Measurements from ENCODE around the gene CIAO2A.

Gene CIAO2A

DNA sequence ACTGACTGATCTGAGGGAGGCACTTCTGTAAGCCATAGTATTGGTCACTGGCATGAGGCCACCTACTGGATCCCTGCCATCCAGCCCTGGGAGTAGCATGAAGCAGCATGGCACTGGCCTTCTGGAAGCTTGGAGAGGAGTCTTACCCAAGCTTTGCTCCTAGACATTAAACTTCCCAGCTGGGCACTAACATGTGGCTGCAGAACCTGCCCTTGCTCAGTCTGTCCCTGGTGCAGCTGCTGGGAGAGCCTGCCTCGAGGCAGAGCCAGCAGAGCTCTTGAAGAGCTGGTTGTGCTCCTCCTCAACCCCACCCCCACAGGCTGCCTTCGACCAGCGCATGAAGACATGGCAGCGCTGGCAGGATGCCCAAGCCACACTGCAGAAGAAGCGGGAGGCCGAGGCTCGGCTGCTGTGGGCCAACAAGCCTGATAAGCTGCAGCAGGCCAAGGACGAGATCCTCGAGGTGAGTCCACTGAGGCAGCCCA lies 40.7 kb upstream of the CIAO2A start:
- TF ChIP-seq, protein P1, sequence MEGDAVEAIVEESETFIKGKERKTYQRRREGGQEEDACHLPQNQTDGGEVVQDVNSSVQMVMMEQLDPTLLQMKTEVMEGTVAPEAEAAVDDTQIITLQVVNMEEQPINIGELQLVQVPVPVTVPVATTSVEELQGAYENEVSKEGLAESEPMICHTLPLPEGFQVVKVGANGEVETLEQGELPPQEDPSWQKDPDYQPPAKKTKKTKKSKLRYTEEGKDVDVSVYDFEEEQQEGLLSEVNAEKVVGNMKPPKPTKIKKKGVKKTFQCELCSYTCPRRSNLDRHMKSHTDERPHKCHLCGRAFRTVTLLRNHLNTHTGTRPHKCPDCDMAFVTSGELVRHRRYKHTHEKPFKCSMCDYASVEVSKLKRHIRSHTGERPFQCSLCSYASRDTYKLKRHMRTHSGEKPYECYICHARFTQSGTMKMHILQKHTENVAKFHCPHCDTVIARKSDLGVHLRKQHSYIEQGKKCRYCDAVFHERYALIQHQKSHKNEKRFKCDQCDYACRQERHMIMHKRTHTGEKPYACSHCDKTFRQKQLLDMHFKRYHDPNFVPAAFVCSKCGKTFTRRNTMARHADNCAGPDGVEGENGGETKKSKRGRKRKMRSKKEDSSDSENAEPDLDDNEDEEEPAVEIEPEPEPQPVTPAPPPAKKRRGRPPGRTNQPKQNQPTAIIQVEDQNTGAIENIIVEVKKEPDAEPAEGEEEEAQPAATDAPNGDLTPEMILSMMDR (IDR thresholded peaks at IDR 0.05; ENCODE audit: low read depth, low read length, missing control alignments) = no peak
- no peak overlapping the region for H3K4me3 ChIP-seq (ENCODE audit: low read depth, low read length)
- DNase-seq (ENCODE audit: low read depth) = peak; percentile 15
- in situ Hi-C loops (cut with HindIII; ENCODE audit: low sequenced_read_pairs) = no loop called here

DNA sequence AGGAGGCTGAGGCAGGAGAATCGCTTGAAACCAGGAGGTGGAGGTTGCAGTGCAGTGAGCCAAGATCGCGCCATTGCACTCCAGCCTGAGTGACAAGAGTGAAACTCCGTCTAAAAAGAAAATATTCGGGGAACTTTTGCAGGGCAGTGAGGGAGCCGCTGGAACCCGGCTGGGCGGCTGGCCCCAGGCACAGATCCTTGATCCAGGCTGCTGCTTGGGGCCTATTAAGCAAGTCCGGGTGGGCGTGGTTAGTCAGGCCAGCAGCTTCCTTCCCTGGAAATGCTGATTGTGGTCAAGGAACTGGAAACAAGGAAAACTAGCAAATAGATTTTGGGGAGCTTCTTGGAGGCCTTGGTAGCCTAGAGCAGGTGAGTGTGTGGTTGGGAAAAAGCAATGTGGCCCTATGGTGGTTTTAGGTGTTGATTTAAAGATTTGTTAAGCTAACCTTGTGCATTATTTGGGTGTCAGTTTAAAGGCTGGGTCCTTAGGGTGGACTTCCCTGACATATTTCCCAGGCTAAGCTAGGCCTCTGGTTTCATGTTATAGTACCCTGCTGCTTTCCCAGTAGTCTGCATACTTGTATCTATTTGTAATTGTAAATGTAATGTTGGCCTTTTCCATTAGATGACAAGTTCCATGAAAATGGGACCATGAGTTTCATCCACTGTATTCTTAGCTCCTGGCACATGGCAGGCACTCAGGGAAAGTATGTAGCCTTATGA lies 40.1 kb upstream of the CIAO2A start:
- H3K4me3 ChIP-seq (ENCODE audit: low read depth, low read length) = no peak overlapping the region
- DNase-seq (ENCODE audit: low read depth) = no peak
- TF ChIP-seq, protein P1 (IDR thresholded peaks at IDR 0.05; ENCODE audit: low read depth, low read length, missing control alignments) = no peak
- in situ Hi-C loops (cut with HindIII; ENCODE audit: low sequenced_read_pairs) = no loop called here

DNA sequence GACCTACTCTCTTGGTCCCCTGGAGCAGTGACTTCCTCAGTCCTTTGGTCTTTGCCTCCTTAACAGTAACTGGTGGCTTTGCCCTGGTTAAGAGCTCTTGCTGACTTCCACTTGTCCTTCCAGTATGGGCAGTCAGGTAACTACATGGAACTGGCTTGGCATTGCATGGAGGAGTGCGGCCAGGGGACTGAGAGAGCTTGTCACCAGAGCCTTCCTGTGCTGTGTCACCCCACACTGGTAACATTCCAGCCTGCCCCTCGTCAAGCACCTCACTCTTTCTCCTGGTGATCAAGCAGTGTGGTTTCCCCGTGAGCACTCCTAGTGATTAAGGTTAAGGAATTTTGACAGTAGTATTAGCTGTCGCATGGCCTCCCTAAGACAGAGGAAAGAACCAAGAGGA lies 38.6 kb upstream of the CIAO2A start:
- DNase-seq (ENCODE audit: low read depth) = no peak
- no peak overlapping the region for H3K4me3 ChIP-seq (ENCODE audit: low read depth, low read length)
- TF ChIP-seq, protein P1 (IDR thresholded peaks at IDR 0.05; ENCODE audit: low read depth, low read length, missing control alignments) = no peak
- in situ Hi-C loops (cut with HindIII; ENCODE audit: low sequenced_read_pairs) = no loop called here

DNA sequence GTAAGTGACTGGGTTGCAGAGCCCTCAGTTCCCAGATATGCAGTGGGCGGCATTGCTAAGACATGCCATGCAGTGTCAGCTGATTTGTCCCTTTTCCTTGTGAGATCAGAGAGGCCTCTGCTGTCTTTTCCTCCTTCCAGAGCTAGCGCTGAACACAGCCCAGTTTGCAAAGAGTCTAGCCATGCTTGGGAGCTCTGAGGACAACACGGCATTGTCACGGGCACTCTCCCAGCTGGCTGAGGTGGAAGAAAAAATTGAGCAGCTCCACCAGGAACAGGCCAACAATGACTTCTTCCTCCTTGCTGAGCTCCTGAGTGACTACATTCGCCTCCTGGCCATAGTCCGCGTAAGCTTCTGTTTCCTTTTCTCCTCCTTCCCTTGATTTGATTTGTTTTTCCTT lies 37.9 kb upstream of the CIAO2A start:
- no peak overlapping the region for H3K4me3 ChIP-seq (ENCODE audit: low read depth, low read length)
- in situ Hi-C loops (cut with HindIII; ENCODE audit: low sequenced_read_pairs) = no loop called here
- no peak for DNase-seq (ENCODE audit: low read depth)
- TF ChIP-seq, protein P1 (IDR thresholded peaks at IDR 0.05; ENCODE audit: low read depth, low read length, missing control alignments) = no peak

DNA sequence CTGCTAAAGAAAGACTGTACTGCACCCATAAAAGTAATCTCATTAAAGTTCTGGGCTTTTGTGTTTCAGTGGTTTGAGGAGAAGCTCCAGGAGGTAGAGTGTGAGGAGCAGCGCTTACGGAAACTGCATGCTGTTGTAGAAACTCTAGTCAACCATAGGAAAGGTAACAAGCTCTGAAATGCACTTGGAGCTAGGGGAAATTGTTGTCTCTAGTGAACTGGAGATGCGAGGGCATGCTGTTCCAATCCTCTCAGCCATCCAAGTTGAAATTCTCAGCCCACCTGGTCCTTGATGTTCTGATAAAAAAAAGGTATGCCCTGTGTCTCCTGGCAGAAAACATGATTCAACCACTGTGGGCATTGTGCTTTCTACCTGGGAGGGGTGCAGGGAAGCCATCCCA lies 36.5 kb upstream of the CIAO2A start:
- in situ Hi-C loops (cut with HindIII; ENCODE audit: low sequenced_read_pairs) = no loop called here
- H3K4me3 ChIP-seq (ENCODE audit: low read depth, low read length) = no peak overlapping the region
- no peak for DNase-seq (ENCODE audit: low read depth)
- TF ChIP-seq, protein P1 (IDR thresholded peaks at IDR 0.05; ENCODE audit: low read depth, low read length, missing control alignments) = no peak

DNA sequence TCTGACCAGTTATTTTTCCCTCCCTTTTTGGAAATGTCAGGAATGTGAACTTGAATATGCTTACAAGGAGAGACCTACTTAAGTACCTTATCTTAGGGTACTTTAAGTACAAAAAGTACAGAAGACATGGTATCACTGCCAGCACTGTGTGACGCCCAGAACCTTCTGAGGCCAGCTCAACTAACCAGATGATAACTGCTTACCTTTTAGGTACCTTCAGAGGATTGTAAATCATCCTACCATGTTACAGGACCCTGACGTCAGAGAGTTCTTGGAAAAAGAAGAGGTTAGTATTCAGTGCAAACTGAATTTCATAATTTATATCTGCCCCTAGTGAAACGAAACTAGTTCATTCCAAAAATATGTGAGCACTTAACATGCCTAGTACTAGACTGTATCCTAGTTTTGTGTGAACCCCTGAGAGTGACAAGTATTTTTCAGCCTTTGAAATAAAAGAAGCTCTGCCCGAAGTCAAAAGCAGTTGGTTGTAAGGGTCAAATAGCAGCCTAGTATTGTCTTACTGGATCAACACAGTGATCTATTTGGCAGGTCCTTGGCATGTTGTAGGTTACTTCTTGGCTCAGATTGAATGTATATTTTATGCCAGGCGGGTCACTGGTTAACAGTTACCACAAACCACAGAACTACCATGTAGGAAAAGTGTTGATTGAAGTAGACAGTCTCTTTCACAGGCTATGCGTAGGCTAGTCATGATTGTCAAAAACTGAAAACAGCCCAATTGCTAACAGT lies 34.1 kb upstream of the CIAO2A start:
- DNase-seq (ENCODE audit: low read depth) = no peak
- in situ Hi-C loops (cut with HindIII; ENCODE audit: low sequenced_read_pairs) = no loop called here
- TF ChIP-seq, protein P1 (IDR thresholded peaks at IDR 0.05; ENCODE audit: low read depth, low read length, missing control alignments) = no peak

More for the DNA sequence above, 34.1 kb upstream of the CIAO2A start:
- H3K4me3 ChIP-seq (ENCODE audit: low read depth, low read length) = no peak overlapping the region

Data from astrocyte of the cerebellum (primary cell).